ENCODE measurements around the gene ASXL1.

ASXL1 gene

DNA sequence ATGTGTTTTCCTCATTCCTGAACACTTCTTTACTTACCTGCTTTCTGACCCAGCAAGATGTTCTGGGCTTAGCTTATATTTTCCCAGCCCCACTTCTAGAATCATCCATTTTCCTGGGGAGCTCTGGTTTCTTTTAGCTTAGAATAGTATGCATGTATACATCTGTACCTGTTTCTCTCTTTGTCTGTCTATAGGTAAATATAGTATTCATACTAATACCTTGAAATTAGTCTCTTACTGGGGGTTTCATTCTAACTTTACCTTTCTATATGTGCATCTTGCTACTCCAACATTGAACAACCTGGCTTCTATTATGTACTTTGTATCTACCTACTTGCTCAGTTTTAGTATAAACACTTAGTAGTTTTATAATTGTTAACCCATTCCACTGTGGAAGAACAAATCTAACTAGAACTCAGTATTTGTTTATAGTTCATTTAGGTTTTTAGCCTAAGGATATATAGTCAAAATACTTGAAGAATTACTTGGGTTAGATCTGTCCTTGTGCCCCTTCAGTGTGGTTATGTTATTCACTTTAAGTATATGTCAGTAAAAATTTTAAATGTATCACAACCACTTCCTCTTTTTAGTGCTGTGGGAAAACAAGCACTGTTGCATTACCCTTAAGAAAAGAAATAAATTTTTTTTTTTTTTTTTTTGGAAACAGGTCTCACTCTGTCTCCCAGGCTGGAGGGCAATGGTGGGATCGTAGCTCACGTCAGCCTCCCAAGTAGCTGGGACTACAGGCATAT lies 54.0 kb downstream of the ASXL1 start:
- DNase-seq: no peak

DNA sequence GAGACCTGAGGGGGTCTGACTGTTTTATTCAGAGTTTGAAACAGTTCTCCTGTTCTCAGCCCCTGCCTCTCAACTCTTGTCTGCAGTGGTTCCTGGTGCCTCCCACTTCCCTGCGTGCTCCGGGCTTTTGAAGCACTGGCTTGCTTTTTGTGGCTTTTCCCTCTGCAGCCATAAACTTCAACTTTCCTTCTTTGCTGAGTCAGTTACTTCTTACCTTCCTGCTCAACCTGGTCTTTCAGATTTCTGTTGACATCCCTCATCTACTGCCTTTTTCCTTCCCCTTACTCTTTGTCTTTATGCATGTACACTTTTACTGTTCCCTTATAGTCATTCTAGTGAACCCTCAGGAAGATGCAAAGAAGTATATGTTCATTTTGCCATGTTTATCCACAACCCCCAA lies 57.4 kb downstream of the ASXL1 start:
- DNase-seq: no peak

DNA sequence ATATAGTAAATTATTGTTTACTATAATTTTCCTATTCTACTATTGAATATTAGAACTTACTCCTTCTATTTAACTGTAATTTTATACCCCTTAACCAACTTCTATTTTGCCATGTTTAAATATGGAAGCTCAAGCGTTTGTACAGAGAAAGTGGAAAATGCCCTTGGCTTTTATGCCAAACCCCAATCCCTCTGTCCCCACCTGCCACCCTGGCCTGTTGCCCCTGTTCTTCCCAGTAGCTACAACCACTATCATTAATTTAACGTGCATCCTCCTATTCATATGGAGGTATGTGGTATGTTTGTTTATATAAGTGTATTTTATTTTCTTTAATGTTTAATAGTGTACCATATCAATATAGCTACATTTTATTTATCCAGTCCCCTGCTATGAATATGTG lies 58.1 kb downstream of the ASXL1 start:
- no peak for DNase-seq

DNA sequence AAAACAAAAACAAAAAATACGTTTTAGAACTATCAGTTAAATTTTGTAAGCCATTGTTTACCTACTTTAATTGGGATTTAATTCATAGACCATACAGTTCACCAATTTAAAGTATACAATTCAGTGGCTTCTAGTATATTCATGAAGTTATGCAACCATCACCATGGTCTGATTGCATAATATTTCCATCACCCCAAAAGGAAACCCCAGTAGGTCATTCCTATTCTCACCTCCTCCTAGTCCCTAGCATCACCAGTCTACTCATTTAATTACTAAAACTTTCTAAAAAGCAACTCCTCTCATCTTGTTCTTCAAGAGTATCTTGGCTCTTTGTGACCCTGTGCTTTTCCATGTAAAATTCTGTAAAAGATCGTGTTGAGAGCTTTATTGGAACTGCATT lies 60.2 kb downstream of the ASXL1 start:
- no peak for DNase-seq

DNA sequence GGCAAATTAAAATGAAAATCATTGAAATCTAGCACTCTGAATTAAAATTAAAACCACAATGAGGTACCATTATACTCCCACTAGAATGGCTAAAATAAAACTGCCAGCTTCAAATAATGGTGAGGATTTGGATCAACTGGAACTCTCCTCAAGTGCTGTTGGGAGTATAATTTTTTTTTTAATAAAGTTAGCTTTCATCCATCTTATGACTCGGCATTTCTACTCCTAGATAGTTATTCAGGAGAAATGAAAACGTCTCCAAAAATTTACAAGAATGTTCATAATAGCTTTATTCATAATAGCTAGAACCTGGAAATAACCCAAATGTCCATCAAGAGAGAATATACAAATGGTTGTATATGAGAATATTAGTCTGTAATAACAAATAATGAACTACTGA lies 63.2 kb downstream of the ASXL1 start:
- no peak for DNase-seq

DNA sequence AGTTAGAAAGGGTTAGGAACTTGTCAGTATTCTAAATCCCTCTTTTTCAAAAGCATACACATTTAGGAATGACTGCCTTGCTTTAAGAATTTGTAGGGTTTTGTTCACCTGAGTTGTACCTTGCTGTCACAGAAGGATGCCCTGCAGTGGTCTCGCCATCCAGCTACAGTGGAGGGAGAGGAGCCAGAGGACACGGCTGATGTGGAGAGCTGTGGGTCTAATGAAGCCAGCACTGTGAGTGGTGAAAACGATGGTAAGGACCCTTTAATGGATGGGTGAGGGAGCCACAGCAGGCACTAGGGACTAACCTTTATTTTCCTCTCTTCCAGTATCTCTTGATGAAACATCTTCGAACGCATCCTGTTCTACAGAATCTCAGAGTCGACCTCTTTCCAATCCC lies 69.9 kb downstream of the ASXL1 start:
- DNase-seq: no peak

DNA sequence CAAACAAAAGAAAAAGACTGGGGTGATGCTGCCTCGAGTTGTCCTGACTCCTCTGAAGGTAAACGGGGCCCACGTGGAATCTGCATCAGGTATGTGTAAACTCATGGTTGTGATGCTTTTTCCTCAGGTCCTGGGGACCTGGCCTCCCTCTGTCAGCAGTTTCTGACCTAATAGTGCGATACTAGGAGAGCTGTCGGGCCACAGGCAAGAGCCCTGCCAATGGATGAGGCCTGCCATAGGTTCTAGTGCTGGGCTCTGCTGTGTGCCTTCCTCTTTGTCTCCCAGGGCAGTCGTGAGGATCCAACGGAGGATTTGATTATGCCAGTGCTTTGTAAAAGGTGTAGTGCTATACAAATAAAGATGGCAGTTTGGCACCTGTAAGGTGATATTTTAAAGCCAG lies 71.2 kb downstream of the ASXL1 start:
- no peak for DNase-seq

DNA sequence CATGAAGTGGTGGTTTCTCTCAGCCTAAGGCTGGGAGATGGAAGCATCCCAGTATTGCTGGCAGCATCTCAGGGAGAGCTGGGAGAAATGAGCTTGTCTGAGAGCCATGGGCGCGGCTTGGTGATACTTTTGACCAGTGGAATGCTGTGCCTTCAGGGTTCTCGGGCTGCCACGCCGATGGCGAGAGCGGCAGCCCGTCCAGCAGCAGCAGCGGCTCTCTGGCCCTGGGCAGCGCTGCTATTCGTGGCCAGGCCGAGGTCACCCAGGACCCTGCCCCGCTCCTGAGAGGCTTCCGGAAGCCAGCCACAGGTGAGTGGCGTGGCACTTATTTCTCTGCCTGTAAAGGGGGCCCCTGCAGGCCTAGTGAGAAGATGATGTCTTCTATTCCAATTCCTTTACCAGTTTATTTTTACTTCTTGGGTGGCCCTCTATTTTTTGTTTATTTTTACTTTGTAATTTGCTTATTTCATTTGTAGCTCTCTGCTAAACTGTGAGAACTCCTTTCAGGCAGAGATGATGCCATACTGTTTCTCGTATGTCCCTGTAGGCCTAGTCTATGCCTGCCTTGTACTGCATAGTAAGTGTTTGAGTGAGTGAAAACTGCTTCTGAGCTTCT lies 71.7 kb downstream of the ASXL1 start:
- no peak for DNase-seq

DNA sequence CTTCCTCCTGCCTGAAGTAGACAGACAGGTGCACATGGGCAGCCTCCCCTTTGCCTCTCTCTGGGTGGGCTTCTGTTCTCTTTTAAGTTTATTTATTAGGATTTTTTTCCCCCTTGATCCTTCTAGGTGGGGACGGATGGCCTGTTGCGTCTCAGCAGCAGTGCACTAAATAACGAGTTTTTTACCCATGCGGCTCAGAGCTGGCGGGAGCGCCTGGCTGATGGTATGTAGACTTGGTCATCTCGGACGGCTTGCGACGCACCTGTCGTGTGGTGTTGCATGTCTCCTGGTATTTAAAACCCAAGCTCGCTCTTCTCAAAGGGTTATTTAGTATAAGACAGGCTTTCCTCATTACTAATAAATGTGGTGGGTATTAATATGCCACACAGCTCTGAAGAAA lies 73.3 kb downstream of the ASXL1 start:
- no peak for DNase-seq

DNA sequence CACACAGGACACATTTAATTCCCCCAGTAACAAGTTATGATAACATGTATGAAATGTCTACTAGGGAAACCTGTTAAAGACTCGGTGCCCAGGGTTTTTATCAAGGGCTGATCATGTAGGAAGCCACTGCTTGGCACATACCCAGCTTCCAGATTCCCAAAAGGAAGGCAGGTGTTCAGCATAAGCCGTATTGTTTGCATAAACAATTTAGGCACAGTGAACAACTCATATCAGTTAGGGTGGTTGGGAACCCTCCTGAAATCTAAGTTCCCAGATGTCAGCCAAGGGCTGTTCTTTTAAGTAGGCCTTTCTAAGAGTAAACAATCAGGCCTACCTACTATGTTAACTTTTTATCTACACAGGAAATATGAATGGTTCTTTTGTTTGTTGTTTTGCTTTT lies 74.1 kb downstream of the ASXL1 start:
- no peak for DNase-seq

DNA sequence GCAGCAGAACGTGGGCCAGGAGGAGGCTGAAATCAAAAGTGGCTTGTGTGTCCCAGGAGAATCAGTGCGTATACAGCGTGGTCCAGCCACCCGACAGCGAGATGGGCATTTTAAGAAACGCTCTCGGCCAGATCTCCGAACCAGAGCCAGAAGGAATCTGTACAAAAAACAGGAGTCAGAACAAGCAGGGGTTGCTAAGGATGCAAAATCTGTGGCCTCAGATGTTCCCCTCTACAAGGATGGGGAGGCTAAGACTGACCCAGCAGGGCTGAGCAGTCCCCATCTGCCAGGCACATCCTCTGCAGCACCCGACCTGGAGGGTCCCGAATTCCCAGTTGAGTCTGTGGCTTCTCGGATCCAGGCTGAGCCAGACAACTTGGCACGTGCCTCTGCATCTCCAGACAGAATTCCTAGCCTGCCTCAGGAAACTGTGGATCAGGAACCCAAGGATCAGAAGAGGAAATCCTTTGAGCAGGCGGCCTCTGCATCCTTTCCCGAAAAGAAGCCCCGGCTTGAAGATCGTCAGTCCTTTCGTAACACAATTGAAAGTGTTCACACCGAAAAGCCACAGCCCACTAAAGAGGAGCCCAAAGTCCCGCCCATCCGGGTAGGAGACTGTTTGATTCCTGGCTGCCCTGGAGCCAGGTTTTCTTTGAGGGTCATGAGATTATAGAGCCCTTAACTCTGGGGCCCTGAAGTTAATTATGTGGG lies 75.3 kb downstream of the ASXL1 start:
- no peak for DNase-seq

DNA sequence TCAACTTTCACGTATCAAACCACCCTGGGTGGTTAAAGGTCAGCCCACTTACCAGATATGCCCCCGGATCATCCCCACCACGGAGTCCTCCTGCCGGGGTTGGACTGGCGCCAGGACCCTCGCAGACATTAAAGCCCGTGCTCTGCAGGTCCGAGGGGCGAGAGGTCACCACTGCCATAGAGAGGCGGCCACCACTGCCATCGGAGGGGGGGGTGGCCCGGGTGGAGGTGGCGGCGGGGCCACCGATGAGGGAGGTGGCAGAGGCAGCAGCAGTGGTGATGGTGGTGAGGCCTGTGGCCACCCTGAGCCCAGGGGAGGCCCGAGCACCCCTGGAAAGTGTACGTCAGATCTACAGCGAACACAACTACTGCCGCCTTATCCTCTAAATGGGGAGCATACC lies 76.3 kb downstream of the ASXL1 start:
- no peak for DNase-seq

DNA sequence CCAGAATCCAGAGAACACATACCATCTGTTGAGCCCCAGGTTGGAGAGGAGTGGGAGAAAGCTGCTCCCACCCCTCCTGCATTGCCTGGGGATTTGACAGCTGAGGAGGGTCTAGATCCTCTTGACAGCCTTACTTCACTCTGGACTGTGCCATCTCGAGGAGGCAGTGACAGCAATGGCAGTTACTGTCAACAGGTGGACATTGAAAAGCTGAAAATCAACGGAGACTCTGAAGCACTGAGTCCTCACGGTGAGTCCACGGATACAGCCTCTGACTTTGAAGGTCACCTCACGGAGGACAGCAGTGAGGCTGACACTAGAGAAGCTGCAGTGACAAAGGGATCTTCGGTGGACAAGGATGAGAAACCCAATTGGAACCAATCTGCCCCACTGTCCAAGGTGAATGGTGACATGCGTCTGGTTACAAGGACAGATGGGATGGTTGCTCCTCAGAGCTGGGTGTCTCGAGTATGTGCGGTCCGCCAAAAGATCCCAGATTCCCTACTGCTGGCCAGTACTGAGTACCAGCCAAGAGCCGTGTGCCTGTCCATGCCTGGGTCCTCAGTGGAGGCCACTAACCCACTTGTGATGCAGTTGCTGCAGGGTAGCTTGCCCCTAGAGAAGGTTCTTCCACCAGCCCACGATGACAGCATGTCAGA lies 77.4 kb downstream of the ASXL1 start:
- DNase-seq: no peak

DNA sequence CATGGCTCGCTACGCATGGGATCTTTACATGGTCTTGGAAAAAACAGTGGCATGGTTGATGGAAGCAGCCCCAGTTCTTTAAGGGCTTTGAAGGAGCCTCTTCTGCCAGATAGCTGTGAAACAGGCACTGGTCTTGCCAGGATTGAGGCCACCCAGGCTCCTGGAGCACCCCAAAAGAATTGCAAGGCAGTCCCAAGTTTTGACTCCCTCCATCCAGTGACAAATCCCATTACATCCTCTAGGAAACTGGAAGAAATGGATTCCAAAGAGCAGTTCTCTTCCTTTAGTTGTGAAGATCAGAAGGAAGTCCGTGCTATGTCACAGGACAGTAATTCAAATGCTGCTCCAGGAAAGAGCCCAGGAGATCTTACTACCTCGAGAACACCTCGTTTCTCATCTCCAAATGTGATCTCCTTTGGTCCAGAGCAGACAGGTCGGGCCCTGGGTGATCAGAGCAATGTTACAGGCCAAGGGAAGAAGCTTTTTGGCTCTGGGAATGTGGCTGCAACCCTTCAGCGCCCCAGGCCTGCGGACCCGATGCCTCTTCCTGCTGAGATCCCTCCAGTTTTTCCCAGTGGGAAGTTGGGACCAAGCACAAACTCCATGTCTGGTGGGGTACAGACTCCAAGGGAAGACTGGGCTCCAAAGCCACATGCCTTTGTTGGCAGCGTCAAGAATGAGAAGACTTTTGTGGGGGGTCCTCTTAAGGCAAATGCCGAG lies 78.2 kb downstream of the ASXL1 start:
- DNase-seq: no peak

DNA sequence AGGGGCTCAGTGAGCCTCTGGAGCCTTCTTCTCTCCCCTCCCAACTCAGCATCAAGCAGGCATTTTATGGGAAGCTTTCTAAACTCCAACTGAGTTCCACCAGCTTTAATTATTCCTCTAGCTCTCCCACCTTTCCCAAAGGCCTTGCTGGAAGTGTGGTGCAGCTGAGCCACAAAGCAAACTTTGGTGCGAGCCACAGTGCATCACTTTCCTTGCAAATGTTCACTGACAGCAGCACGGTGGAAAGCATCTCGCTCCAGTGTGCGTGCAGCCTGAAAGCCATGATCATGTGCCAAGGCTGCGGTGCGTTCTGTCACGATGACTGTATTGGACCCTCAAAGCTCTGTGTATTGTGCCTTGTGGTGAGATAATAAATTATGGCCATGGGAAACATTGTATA lies 78.8 kb downstream of the ASXL1 start:
- DNase-seq: no peak

DNA sequence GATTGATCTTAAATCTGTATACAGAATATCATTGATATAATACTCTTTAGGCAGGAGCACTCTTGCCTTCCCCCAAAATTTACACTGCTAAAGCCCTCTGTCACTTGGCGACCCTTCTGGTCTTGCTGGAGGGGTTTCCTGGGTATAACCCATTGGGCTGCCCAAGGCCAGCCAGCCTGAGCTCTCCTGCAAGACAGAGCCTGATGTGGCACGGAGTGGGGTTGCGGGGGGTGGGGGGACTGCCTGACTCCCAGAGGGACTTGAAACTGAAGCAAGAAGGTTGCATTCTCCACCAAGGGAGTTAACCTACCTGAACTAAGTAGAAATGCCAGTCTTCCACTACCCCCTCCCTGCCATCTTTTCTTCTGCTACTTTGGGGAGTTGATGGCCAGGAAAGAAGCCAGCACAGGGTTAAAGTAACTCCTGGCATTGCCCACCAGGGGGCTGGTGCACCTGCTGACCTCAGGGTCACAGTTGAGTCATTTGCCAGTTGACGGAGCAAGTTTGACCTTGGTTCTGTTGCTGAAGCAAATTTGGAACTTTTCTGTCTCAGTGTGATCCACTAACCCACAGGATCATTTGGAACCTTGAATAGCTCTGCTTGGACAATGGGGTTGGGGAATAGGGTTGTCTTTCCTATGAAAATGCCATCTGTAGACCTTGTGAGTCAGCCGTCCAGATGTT lies 79.4 kb downstream of the ASXL1 start:
- no peak for DNase-seq

DNA sequence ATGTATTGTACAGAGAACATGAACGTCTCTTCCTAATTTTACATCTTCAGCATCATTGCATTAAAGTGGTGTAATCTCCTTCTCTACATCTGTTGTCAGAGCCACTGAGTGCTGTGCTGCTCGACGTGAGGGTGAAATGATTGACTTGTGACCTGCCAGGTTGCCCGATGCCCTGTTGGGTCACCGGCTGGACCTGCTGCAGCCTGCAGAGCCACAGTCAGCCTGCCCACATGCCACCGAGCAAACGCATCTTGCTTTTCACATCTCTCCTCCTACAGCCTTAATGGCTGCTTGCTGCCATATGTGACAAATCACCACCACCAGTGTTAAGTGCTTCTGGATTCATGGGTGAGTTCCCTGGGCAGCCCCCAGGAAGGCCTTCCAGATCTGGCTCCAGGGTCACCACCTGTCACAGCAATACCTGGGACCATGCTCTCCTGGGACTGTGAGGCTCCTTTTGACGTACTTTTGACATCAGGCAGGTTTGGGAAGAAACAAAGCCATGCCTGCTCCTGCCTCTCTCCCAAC lies 80.3 kb downstream of the ASXL1 start:
- DNase-seq: no peak

DNA sequence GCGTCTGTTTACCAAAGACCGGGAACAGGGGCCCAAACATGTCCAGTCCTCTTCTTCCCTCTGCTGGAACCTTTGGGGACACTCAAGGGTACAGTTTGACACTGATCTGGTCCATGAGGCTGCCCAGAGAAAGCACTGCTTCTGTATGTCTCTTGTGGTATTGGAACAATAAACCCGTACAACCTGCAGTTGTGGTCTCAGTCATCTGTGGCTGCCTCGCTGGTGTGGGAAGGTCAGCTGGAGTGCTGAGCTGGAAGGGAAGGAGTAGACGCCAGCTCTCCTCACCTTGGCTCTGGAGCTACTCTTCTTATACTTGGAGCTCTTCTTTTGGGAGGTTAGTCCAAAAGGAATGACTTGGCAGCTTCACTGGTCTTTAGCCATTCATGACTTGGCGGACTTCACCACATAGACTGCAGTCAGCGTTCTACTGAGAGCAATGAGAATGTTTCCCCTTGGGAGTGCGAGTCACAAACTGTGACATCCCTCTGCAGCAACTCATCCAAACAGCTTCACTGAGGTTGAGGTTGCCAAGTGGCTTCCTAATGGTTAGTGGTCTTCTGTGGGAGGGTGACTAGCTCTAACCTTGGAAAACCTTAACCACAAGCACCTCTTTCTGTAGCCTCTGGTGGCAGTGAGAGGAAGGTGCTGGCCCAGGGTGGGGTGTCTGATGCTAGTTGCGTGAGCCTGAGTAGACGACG lies 81.2 kb downstream of the ASXL1 start:
- DNase-seq: peak; percentile 38

DNA sequence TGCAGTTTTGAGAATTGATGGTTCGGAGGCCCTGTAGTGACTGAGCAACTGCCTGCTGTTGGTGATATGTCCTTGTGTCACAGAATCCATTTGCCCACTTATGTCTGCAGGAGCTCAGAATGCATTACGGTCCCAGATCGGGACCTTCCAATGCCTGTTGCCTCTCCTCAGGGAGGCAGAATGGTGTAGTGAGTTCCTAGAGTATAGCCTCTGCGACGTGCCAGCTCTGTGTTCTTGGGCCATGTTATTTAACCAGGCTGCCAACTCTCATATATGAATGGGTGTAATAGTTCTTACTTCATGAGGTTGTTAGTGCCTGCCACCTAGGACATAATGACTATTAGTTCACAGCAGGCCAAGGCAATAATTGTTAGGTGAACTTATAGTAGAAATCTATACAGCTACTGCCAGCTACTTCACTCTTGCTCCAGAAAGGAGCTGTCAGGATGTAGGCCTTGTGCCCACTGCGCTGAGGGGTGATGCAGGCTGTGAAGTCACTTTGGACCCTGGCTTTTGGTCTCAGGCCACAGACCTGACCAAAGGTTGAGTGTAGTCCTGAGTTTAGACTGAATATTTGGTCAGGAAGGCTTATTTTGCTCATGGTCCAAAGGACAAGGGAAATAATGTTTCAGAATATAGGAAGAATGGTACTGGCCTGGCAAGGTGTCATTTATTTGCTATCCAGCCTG lies 82.1 kb downstream of the ASXL1 start:
- no peak for DNase-seq

DNA sequence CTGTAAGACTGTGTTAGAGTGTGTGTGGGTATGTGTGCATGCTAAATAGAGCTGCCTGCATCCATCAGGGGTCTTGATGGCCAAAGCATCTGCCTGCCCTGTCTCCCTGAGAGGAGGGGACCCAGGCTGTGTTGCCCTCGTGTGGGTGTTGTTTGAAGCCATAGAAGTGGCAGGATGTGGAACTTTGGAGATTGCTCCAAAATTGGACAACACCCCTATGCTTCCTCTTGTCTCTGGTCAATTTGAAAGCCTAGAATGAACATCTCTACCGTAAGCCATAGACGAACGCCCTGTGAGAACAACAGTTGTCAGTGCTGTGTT lies 82.6 kb downstream of the ASXL1 start:
- no peak for DNase-seq

DNA sequence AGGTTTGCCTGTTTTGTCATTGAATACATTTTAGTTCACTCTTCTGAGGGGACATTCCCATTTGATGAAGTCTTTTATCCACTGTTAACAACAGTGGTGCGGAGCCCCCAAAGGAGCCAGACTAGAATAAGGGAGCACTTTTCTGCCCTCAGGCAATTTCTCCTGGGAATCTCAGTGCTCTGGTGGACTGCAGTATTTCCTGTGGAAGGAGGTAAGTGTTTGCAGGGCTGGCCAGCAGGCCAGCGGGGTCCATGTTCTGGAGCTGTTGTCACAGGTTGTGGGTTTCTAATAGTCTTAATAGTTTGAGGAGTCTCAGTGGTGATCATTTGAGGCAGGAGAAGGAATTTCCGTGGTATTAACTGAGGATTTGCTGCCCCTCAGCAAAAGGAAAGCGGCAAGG lies 83.5 kb downstream of the ASXL1 start:
- no peak for DNase-seq

Data from midbrain (tissue), 1 donor.